Parathyroid adenoma (tissue), 2 donors: ENCODE measurements around the gene CX3CL1.
A peak's percentile ranks its signal among the peaks of the same experiment; 100 is the strongest.

Source experiments
- H2AFZ ChIP-seq: fragments of 300-600 bp; sonication (generic); one replicate; pipeline ENCODE4 v1.7.0; 2017; ENCODE audit warnings: antibody characterized with exemption, mild to moderate bottlenecking
- H3K27ac ChIP-seq: fragments of 300-600 bp; sonication (generic); one replicate; pipeline ENCODE4 v1.7.0; 2017
- H3K27me3 ChIP-seq: fragments of 300-600 bp; sonication (generic); one replicate; pipeline ENCODE4 v1.7.0; 2017; ENCODE audit warnings: low read length; ENCODE audit not compliant: control insufficient read depth, insufficient read depth
- H3K36me3 ChIP-seq: fragments of 300-600 bp; sonication (generic); one replicate; pipeline ENCODE4 v1.7.0; 2017; ENCODE audit warnings: low read length; ENCODE audit not compliant: control insufficient read depth, insufficient read depth
- H3K4me1 ChIP-seq: fragments of 300-600 bp; sonication (generic); one replicate; pipeline ENCODE4 v1.7.0; 2017; ENCODE audit warnings: control low read depth
- H3K4me2 ChIP-seq: fragments of 300-600 bp; sonication (generic); one replicate; pipeline ENCODE4 v1.7.0; 2017; ENCODE audit warnings: low read length
- H3K4me3 ChIP-seq: fragments of 300-600 bp; sonication (generic); one replicate; pipeline ENCODE4 v1.7.0; 2017; ENCODE audit warnings: low read depth, low read length
- H3K79me2 ChIP-seq: fragments of 300-600 bp; sonication (generic); one replicate; pipeline ENCODE4 v1.7.0; 2017; ENCODE audit warnings: control low read depth
- H3K9ac ChIP-seq: fragments of 300-600 bp; sonication (generic); one replicate; pipeline ENCODE4 v1.7.0; 2017; ENCODE audit warnings: mild to moderate bottlenecking
- H3K9me3 ChIP-seq: fragments of 300-600 bp; sonication (generic); one replicate; pipeline ENCODE4 v1.7.0; 2017; ENCODE audit warnings: low read length; ENCODE audit not compliant: control insufficient read depth
- CTCF ChIP-seq: fragments of 300-600 bp; sonication (generic); IDR thresholded peaks from one replicate; pipeline ENCODE4 v1.7.0; 2017; ENCODE audit warnings: antibody characterized with exemption, mild to moderate bottlenecking
- donor health status: primary hyperparathyroidism.

CX3CL1 gene

GRCh38 chr16:57360321-57360935 lies 11.9 kb upstream of the CX3CL1 start:
- H3K27ac ChIP-seq, result no peak overlapping the region
- H3K9ac ChIP-seq, result no peak overlapping the region
- H3K36me3 ChIP-seq, result no peaks in the 10 kb centered on the region
- peak overlapping the region; percentile 11 for H2AFZ ChIP-seq
- no peak overlapping the region for H3K4me2 ChIP-seq
- peaks cover 9% of the 10 kb centered on the region for H3K4me1 ChIP-seq
- TF ChIP-seq CTCF, result no peak
- H3K4me3 ChIP-seq, result no peak overlapping the region
- H3K79me2 ChIP-seq, result no peaks in the 10 kb centered on the region
- no peaks in the 10 kb centered on the region for H3K27me3 ChIP-seq
- H3K9me3 ChIP-seq, result no peaks in the 10 kb centered on the region

GRCh38 chr16:57361404-57361803 lies 10.9 kb upstream of the CX3CL1 start:
- Histone ChIP-seq H3K4me3 (no peak overlapping the region), H3K36me3 (no peaks in the 10 kb centered on the region), H3K4me1 (peaks cover 9% of the 10 kb centered on the region), H3K4me2 (no peak overlapping the region), H3K9ac (no peak overlapping the region), H3K27ac (no peak overlapping the region), H3K9me3 (no peaks in the 10 kb centered on the region), H3K27me3 (no peaks in the 10 kb centered on the region), H2AFZ (peak overlapping the region; percentile 89), H3K79me2 (no peaks in the 10 kb centered on the region)
- no peak for TF ChIP-seq CTCF

GRCh38 chr16:57364143-57364542 lies 8.1 kb upstream of the CX3CL1 start:
- no peaks in the 10 kb centered on the region for H3K27me3 ChIP-seq
- H3K9ac ChIP-seq, result no peak overlapping the region
- no peak for TF ChIP-seq CTCF
- no peaks in the 10 kb centered on the region for H3K36me3 ChIP-seq
- H2AFZ ChIP-seq, result no peak overlapping the region
- H3K4me1 ChIP-seq, result peaks cover 9% of the 10 kb centered on the region
- no peaks in the 10 kb centered on the region for H3K9me3 ChIP-seq
- H3K27ac ChIP-seq, result no peak overlapping the region
- H3K79me2 ChIP-seq, result no peaks in the 10 kb centered on the region
- no peak overlapping the region for H3K4me2 ChIP-seq
- no peak overlapping the region for H3K4me3 ChIP-seq

- H2AFZ ChIP-seq, result no peak overlapping the region
- H3K4me2 ChIP-seq, result no peak overlapping the region
- no peaks in the 10 kb centered on the region for H3K79me2 ChIP-seq
- no peaks in the 10 kb centered on the region for H3K36me3 ChIP-seq
- H3K9me3 ChIP-seq, result no peaks in the 10 kb centered on the region
- TF ChIP-seq CTCF, result no peak
- H3K27me3 ChIP-seq, result no peaks in the 10 kb centered on the region
- H3K4me1 ChIP-seq, result peaks cover 4% of the 10 kb centered on the region
- no peak overlapping the region for H3K9ac ChIP-seq
- H3K4me3 ChIP-seq, result no peak overlapping the region
- H3K27ac ChIP-seq, result peak overlapping the region; percentile 19
These were observed 5.7 kb upstream of the CX3CL1 start for GRCh38 chr16:57366544-57367040.
